Cardiac fibroblast (primary cell): ENCODE data around the gene CDKN2C.

ENCODE experiments used
- DNase-seq, 2 donors: peaks; one replicate each; pipeline versions ENCODE4 v3.0.0 to v3.0.0-alpha.2; 2010; ENCODE audit warnings: low read depth in 2 of 2
- H3K4me3 ChIP-seq, 2 donors: replicated peaks in 1 of 2; 1 replicate in 1 of 2; 2 replicates in 1 of 2; pipeline ENCODE4 v1.5.1; 2011; ENCODE audit warnings: low read depth in 2 of 2, low read length in 2 of 2, mild to moderate bottlenecking in 2 of 2, moderate library complexity in 1 of 2
- CTCF ChIP-seq: IDR thresholded peaks from one replicate; pipeline ENCODE4 v1.5.1; 2011; ENCODE audit warnings: low read depth, mild to moderate bottlenecking, low read length, inconsistent platforms

CDKN2C gene

GRCh38 chr1:50969611-50970508 is at the start of gene CDKN2C:
Gene CDKN2C (plus strand): TSS chr1:50970245. CDS start chr1:50970369, 124 bp downstream.
- DNase-seq: peak; percentile 87
- TF ChIP-seq CTCF: peak; percentile 16
- peak within 1 kb of the TSS; percentile 91 to 96 for H3K4me3 ChIP-seq

DNA sequence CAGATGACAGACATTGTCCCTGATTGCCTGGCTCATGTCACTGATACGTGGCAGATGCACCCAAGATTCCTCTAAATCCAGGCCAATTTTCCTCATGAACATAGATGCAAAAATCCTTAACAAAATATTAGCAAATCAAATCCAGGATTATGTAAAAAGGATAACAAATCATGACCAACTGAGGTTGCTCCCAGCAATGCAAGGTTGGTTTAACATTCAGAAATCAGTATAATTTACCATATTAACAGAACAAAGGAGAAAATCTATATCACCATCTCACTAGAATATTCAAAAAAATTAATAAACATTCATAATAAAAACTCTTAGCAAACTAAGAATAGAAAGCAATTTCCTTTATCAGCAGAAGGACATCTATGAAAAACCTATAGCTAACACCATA is 49.6 kb upstream of the CDKN2C start:
- no peak for TF ChIP-seq CTCF
- DNase-seq: no peak
- H3K4me3 ChIP-seq: no peak overlapping the region

DNA sequence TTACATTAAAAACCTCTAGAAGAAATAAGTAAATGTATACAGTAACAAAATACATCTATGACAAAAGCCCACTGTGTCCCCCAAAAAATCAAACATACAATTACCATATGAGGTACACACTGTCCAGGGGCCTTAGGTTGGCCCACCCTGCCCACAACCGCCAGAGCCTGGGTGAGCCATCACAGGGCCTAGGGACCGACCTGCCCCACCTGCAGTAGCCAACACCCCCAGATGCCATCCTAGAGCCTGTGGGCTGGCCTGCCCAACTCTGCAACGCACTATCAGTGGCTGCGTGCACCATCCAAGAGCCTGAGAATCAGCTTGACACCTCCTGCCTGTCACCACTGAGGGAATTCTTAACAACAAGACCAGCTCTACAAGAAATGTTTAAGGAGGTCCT is 49.0 kb upstream of the CDKN2C start:
- H3K4me3 ChIP-seq: no peak overlapping the region
- no peak for TF ChIP-seq CTCF
- DNase-seq: no peak

DNA sequence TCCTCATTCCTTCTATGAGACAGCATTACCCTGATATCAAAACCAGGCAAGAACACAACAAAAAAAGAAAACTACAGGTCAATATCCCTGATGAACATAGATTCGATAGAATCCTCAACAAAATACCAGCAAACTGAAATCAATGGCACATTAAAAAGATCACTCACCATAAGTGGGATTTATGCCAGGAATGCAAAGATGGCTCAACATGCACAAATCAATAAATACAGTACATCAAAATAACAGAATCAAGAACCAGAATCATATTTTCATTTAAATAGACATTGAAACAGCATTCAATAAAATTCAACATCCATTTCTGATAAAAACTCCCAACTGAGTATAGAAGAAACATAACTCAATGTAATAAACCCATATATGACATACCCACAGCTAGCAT is 46.5 kb upstream of the CDKN2C start:
- no peak for DNase-seq
- no peak overlapping the region for H3K4me3 ChIP-seq
- no peak for TF ChIP-seq CTCF

DNA sequence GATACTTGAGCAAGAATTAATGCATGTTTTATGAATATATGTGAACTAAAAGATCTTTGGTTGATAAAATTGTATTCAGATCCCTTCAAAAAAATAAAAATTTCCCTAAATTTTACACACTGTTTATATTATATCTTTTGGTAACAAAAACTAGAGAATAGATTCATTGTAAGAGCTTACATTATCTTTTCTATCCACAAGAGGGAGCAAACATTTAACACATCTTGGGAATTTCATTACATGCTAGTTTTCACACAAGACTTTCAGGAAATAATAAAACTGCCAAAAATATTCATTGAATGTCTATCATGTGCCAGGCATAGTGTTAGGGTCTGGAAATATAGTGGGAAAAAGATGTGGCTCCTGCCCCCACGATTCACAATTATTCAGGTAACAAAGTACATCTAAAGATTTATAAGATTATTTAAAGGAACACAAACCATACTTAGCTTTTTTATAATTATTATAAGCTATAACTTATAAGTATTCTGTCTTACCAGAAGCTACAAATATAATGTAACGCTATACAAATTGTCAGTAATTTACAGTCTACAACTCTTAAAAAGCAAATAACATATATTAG is 40.6 kb upstream of the CDKN2C start:
- peak; percentile 45 for TF ChIP-seq CTCF
- DNase-seq: peak; percentile 68 to 69
- H3K4me3 ChIP-seq: no peak overlapping the region

- no peak for DNase-seq
- TF ChIP-seq CTCF: no peak
- no peak overlapping the region for H3K4me3 ChIP-seq
These were observed 39.9 kb upstream of the CDKN2C start for GRCh38 chr1:50930193-50930592.
